ENCODE measurements around the gene PTAFR. TPM values are rescaled to one million over a fixed set of nuclear protein-coding genes. Genes with fewer than 3 reads are reported as not detected.

PTAFR gene
- total RNA-seq, 1 experiment from 2014 or later: 0.09 TPM

DNA sequence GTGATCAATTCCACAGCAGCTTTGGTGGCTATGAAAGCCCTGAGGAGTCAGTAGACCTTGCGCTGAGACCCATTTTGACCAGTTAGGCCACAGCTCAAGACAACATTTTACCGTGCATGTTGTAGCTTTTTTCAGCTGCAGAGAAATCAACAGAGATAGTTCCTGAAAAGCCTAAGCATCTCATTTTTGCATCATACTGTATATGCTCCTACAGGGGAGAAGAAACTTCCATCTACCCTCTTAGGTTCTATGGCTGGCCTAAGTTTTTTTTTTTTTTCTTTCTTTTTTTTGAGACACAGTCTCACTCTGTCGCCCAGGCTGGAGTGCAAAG is 63.3 kb downstream of the PTAFR start:
- intact Hi-C loops (cut with micrococcal nuclease; ENCODE audit: unreplicated experiment): no loop called here
- Histone ChIP-seq H3K27ac (ENCODE audit: low read depth, low read length, poor library complexity, severe bottlenecking) (no peak overlapping the region), H3K9me3 (ENCODE audit: low read depth, low read length, poor library complexity, severe bottlenecking) (no peaks in the 10 kb centered on the region), H3K4me3 (ENCODE audit: low read depth, low read length, poor library complexity, severe bottlenecking) (no peak overlapping the region), H3K4me1 (ENCODE audit: insufficient read depth, low read length, poor library complexity, severe bottlenecking) (no peaks in the 10 kb centered on the region), H3K36me3 (ENCODE audit: insufficient read depth, low read length, poor library complexity, severe bottlenecking) (no peaks in the 10 kb centered on the region), H3K27me3 (replicated peaks; ENCODE audit: insufficient read depth, low read depth, low read length, poor library complexity) (no peaks in the 10 kb centered on the region)
- no TSS peak for BruUV-seq (replicated peaks)
- CTCF ChIA-PET: interaction anchor here (0.5 to 1.4 kb wide), 4 partner anchors 22 to 646 kb away, joined by 3 to 13 read pairs (median 4); no protein-coding TSS in a partner anchor
- POLR2A ChIA-PET (ENCODE audit: low non-redundant PET): interaction anchor here (0.6 kb wide), 1 partner anchor 585 kb away, joined by 3 read pairs; no protein-coding TSS in a partner anchor
- DNase-seq (ENCODE audit: low spot score): no peak
- no peak for TF ChIP-seq EZH2 (IDR thresholded peaks at IDR 0.05; ENCODE audit: borderline replicate concordance, low read depth, low read length, poor library complexity, severe bottlenecking)
- TF ChIP-seq, protein P1, sequence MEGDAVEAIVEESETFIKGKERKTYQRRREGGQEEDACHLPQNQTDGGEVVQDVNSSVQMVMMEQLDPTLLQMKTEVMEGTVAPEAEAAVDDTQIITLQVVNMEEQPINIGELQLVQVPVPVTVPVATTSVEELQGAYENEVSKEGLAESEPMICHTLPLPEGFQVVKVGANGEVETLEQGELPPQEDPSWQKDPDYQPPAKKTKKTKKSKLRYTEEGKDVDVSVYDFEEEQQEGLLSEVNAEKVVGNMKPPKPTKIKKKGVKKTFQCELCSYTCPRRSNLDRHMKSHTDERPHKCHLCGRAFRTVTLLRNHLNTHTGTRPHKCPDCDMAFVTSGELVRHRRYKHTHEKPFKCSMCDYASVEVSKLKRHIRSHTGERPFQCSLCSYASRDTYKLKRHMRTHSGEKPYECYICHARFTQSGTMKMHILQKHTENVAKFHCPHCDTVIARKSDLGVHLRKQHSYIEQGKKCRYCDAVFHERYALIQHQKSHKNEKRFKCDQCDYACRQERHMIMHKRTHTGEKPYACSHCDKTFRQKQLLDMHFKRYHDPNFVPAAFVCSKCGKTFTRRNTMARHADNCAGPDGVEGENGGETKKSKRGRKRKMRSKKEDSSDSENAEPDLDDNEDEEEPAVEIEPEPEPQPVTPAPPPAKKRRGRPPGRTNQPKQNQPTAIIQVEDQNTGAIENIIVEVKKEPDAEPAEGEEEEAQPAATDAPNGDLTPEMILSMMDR (conservative IDR thresholded peaks at IDR 0.05; ENCODE audit: low read depth, low read length): peak; percentile 56; the same call in 1 of the 2 replicates

- POLR2A ChIA-PET (ENCODE audit: low non-redundant PET): interaction anchor here (0.6 kb wide), 2 partner anchors 586 to 1365 kb away, joined by 3 read pairs; no protein-coding TSS in a partner anchor
- Histone ChIP-seq H3K4me1 (ENCODE audit: insufficient read depth, low read length, poor library complexity, severe bottlenecking) (no peaks in the 10 kb centered on the region), H3K36me3 (ENCODE audit: insufficient read depth, low read length, poor library complexity, severe bottlenecking) (no peaks in the 10 kb centered on the region), H3K4me3 (ENCODE audit: low read depth, low read length, poor library complexity, severe bottlenecking) (no peak overlapping the region), H3K27ac (ENCODE audit: low read depth, low read length, poor library complexity, severe bottlenecking) (no peak overlapping the region), H3K27me3 (replicated peaks; ENCODE audit: insufficient read depth, low read depth, low read length, poor library complexity) (no peaks in the 10 kb centered on the region), H3K9me3 (ENCODE audit: low read depth, low read length, poor library complexity, severe bottlenecking) (no peaks in the 10 kb centered on the region)
- CTCF ChIA-PET: interaction anchor here (0.5 to 1.4 kb wide), 4 partner anchors 21 to 646 kb away, joined by 3 to 13 read pairs (median 6); no protein-coding TSS in a partner anchor
- peak; percentile 35 for DNase-seq (ENCODE audit: low spot score)
- BruUV-seq (replicated peaks): no TSS peak
- TF ChIP-seq EZH2 (IDR thresholded peaks at IDR 0.05; ENCODE audit: borderline replicate concordance, low read depth, low read length, poor library complexity, severe bottlenecking): no peak
- intact Hi-C loops (cut with micrococcal nuclease; ENCODE audit: unreplicated experiment): no loop called here
Observed at GRCh38 chr1:28112388-28113241, 63.9 kb downstream of the PTAFR start.

- H3K4me1 ChIP-seq (ENCODE audit: insufficient read depth, low read length, poor library complexity, severe bottlenecking): no peaks in the 10 kb centered on the region
- TF ChIP-seq, protein P1 (conservative IDR thresholded peaks at IDR 0.05; ENCODE audit: low read depth, low read length): no peak
- no peaks in the 10 kb centered on the region for H3K27me3 ChIP-seq (replicated peaks; ENCODE audit: insufficient read depth, low read depth, low read length, poor library complexity)
- H3K4me3 ChIP-seq (ENCODE audit: low read depth, low read length, poor library complexity, severe bottlenecking): no peak overlapping the region
- no peaks in the 10 kb centered on the region for H3K36me3 ChIP-seq (ENCODE audit: insufficient read depth, low read length, poor library complexity, severe bottlenecking)
- no peak for DNase-seq (ENCODE audit: low spot score)
- intact Hi-C loops (cut with micrococcal nuclease; ENCODE audit: unreplicated experiment): no loop called here
- no TSS peak for BruUV-seq (replicated peaks)
- ChIA-PET POLR2A (ENCODE audit: low non-redundant PET) (no interaction called here), CTCF (no interaction called here)
- H3K9me3 ChIP-seq (ENCODE audit: low read depth, low read length, poor library complexity, severe bottlenecking): no peaks in the 10 kb centered on the region
- H3K27ac ChIP-seq (ENCODE audit: low read depth, low read length, poor library complexity, severe bottlenecking): no peak overlapping the region
Observed at GRCh38 chr1:28111157-28111556, 65.3 kb downstream of the PTAFR start.
